Pancreas (tissue), 10 donors: Measurements from ENCODE around the gene TMA7. TPM values are rescaled to one million over a fixed set of nuclear protein-coding genes. Genes with fewer than 3 reads are reported as not detected.
A peak's percentile ranks its signal among the peaks of the same experiment; 100 is the strongest.

Source experiments
- ATAC-seq, 4 donors: fragments of 200-7000 bp; cut with Tn5 transposase; one replicate each; pipeline versions ENCODE4 v1.8.0 to v1.9.1; 2020; ENCODE audit warnings: mild to moderate bottlenecking in 4 of 4, moderate library complexity in 4 of 4
- DNase-seq, 6 donors: peaks; one replicate each; pipeline ENCODE4 v3.0.0-alpha.2; 2020
- FAIRE-seq: peaks from 2 replicates; lab custom pipeline; 2012; peaks lifted over from hg19 to GRCh38; lab: Jason Lieb, UNC
- H3K27ac ChIP-seq, 4 donors: fragments of 200-600 bp; sonication (generic); 1 replicate in 3 of 4; 2 replicates in 1 of 4; pipeline versions ENCODE4 v1.5.0 to v1.8.0; 2020
- H3K27me3 ChIP-seq, 4 donors: fragments of 200-600 bp; one replicate each; pipeline ENCODE4 v1.8.0; 2021
- H3K36me3 ChIP-seq, 3 donors: fragments of 200-600 bp; sonication (generic) in 1 of 3; one replicate each; pipeline versions ENCODE4 v1.5.0 to v1.8.0; 2020 to 2021
- H3K4me1 ChIP-seq, 3 donors: fragments of 200-600 bp; one replicate each; pipeline ENCODE4 v1.8.0; 2021
- H3K4me3 ChIP-seq, 4 donors: fragments of 200-600 bp; sonication (generic) in 2 of 4; one replicate each; pipeline versions ENCODE4 v1.5.0 to v1.8.0; 2020 to 2021
- H3K9me3 ChIP-seq, 4 donors: fragments of 200-600 bp; one replicate each; pipeline ENCODE4 v1.8.0; 2021
- CTCF ChIP-seq, 4 donors: fragments of 200-600 bp; sonication (generic) in 3 of 4; IDR thresholded peaks; one replicate each; pipeline versions ENCODE4 v1.5.0 to v1.8.0; 2021; ENCODE audit warnings: antibody characterized with exemption in 4 of 4
- WGBS, 2 donors: extraction: QIAGEN DNeasy Blood & Tissue Kit; methylation state at CpG; one replicate each; pipeline ENCODE4 v1.1.7; 2013; 5-methylcytosine and 5-hydroxymethylcytosine counted together
- intact Hi-C, 3 donors: fragments of 100-400 bp; cut with DNase I; formaldehyde crosslinking; loops; one replicate each; pipeline versions ENCODE4 v1.11.1 to v1.14.2; 2022
- polyA plus RNA-seq, 2 donors: library from polyadenylated mRNA; stranded (reverse); fragments of 200-250 nt; gene quantifications; one replicate each; pipeline ENCODE4 v1.2.3, GENCODE V29; 2013
- total RNA-seq, 6 donors: library from RNA; stranded (reverse); fragmentation: NEBNext Ultra II Directional in 4 of 6; extraction: Animal tissue kit (Norgen Biotek cat#: 25700) in 4 of 6; gene quantifications; one replicate each; pipeline versions ENCODE4 v1.2.1 to v1.2.4, GENCODE V29; 2021 to 2023
- donor health status: healthy with polysubstance abuse.
- donor health status: DM: no; HTN: no; CAD: no; lungs with moderate emphysema.
- donor health status: DM: no; HTN: no; CAD: no.
- donor health status: control.
- donor health status: control.
- donor health status: Bipolar disorder and iron deficiency.
- donor health status: DM: yes; HTN: yes; CAD: no.
- donor health status: DM: no; HTN: no; CAD: no.
- donor health status: DM: no; HTN: no; CAD: no.
- donor health status: DM: yes; HTN: yes; CAD: no.

TMA7 gene
- total and polyA plus RNA-seq, 8 donors = 59.0 to 320 (median 72.5) TPM

- no peak overlapping the region for H3K27ac ChIP-seq
- H3K27me3 ChIP-seq = no peaks in the 10 kb centered on the region
- no peak overlapping the region for H3K4me3 ChIP-seq
- peaks cover 0 to 76% (median 17%) of the 10 kb centered on the region in 3 donors for H3K36me3 ChIP-seq
- no peaks in the 10 kb centered on the region for H3K4me1 ChIP-seq
- ATAC-seq (no peak), FAIRE-seq (no peak), DNase-seq (peak in 4 of 6 donors; percentile 2 to 51 (median 32))
- no peak for TF ChIP-seq CTCF (IDR thresholded peaks at IDR 0.05)
- intact Hi-C loops = no loop called here
- H3K9me3 ChIP-seq = no peaks in the 10 kb centered on the region
- WGBS, 2 donors = 85 to 88% methylated on average over 4 of the region's 4 CpGs
Observed at GRCh38 chr3:48408823-48409281, 31.2 kb upstream of the TMA7 start.

GRCh38 chr3:48409291-48410201 is 30.5 kb upstream of the TMA7 start:
- Histone ChIP-seq H3K27ac (no peak overlapping the region), H3K4me3 (no peak overlapping the region), H3K9me3 (no peaks in the 10 kb centered on the region), H3K4me1 (no peaks in the 10 kb centered on the region), H3K36me3 (peaks cover 0 to 76% (median 17%) of the 10 kb centered on the region in 3 donors), H3K27me3 (no peaks in the 10 kb centered on the region)
- no peak for TF ChIP-seq CTCF (IDR thresholded peaks at IDR 0.05)
- FAIRE-seq (no peak), ATAC-seq (no peak), DNase-seq (peak in 4 of 6 donors; percentile 2 to 44 (median 16))
- 89 to 91% methylated on average over 27 to 31 of the region's 31 CpGs for WGBS, 2 donors
- intact Hi-C loops = no loop called here

- TF ChIP-seq CTCF (IDR thresholded peaks at IDR 0.05) = no peak
- no peak for FAIRE-seq
- peaks cover 0 to 80% (median 22%) of the 10 kb centered on the region in 3 donors for H3K36me3 ChIP-seq
Observed at GRCh38 chr3:48410205-48411040, 29.6 kb upstream of the TMA7 start.

GRCh38 chr3:48411041-48411588 is 28.9 kb upstream of the TMA7 start:
- DNase-seq (peak in 3 of 6 donors; percentile 6 to 30 (median 29)), FAIRE-seq (no peak), ATAC-seq (no peak)
- H3K27me3 ChIP-seq = no peaks in the 10 kb centered on the region
- no peak overlapping the region for H3K27ac ChIP-seq
- TF ChIP-seq CTCF (IDR thresholded peaks at IDR 0.05) = no peak
- intact Hi-C loops = no loop called here
- WGBS, 2 donors = 91 to 95% methylated on average over 9 of the region's 9 CpGs
- H3K4me1 ChIP-seq = no peaks in the 10 kb centered on the region
- H3K36me3 ChIP-seq = peaks cover 0 to 82% (median 22%) of the 10 kb centered on the region in 3 donors
- no peak overlapping the region for H3K4me3 ChIP-seq
- no peaks in the 10 kb centered on the region for H3K9me3 ChIP-seq

More at GRCh38 chr3:48410205-48411040, 29.6 kb upstream of the TMA7 start:
- Histone ChIP-seq H3K27ac (no peak overlapping the region), H3K9me3 (no peaks in the 10 kb centered on the region), H3K4me1 (no peaks in the 10 kb centered on the region), H3K27me3 (no peaks in the 10 kb centered on the region), H3K4me3 (no peak overlapping the region)
- DNase-seq = peak in 5 of 6 donors; percentile 2 to 42 (median 18)
- 95 to 96% methylated on average over 16 of the region's 16 CpGs for WGBS, 2 donors
- ATAC-seq = no peak
- intact Hi-C loops = no loop called here
